ENCODE data around the gene CSKMT. TPM values are rescaled to one million over a fixed set of nuclear protein-coding genes. Genes with fewer than 3 reads are reported as not detected.
"Not testable (repeated sequence)": the region's sequence is repeated elsewhere in the genome, so short reads cannot be mapped to it uniquely, and the experiment has no call there.

The CSKMT gene
- total and polyA plus RNA-seq, 7 experiments from 2014 or later: 2.5 to 29.3 (median 15.8) TPM

- DNase-seq (peak in 1 of 9 donors; percentile 68), ATAC-seq (peak; percentile 61)
- no peaks in the 10 kb centered on the region for H3K9me3 ChIP-seq (ENCODE audit: control insufficient read depth in 2 of 3, low read length in 3 of 3)
- Mint-ChIP-seq H3K36me3 (peaks cover 4 to 29% (median 5%) of the 10 kb centered on the region in 5 donors), H3K27me3 (no peaks in the 10 kb centered on the region), H3K4me1 (peaks cover 16 to 67% (median 55%) of the 10 kb centered on the region in 7 donors), H3K4me3 (peak overlapping the region; percentile 94 to 100 (median 99)), H3K9me3 (no peaks in the 10 kb centered on the region), H3K27ac (peak overlapping the region; percentile 91 to 97 (median 96))
- H3K36me3 ChIP-seq (ENCODE audit: control insufficient read depth in 2 of 3, insufficient read depth in 3 of 3, low read length in 3 of 3): peaks cover 0 to 30% (median 0%) of the 10 kb centered on the region in 3 experiments
- H3K4me1 ChIP-seq (ENCODE audit: control insufficient read depth in 2 of 2, insufficient read depth in 2 of 2, low read length in 2 of 2): peaks cover 18 to 31% of the 10 kb centered on the region in 2 donors
- H3K27me3 ChIP-seq (ENCODE audit: control insufficient read depth in 2 of 2, insufficient read depth in 2 of 2, low read length in 2 of 2): no peaks in the 10 kb centered on the region
- peak overlapping the region; percentile 90 for H3K27ac ChIP-seq (ENCODE audit: low read depth, low read length)
- intact Hi-C loops (cut with micrococcal nuclease): loop anchor here (1.0 to 10.0 kb wide), 6 partner anchors 8 to 246 kb away; partner anchors contain the start of genes INTS5 (in 2 of the 2), UBXN1 (in 2 of the 2) and TUT1 (in 1 of the 2)
- peak overlapping the region; percentile 62 for H3K4me3 ChIP-seq (ENCODE audit: low read length)
- ChIA-PET CTCF (interaction anchor here (0.7 to 1.7 kb wide), 4 partner anchors 9 to 80 kb away, joined by 4 to 9 read pairs (median 4); partner anchors contain the start of gene TUT1), POLR2A (interaction anchor here (0.7 to 14.8 kb wide), 29 partner anchors 6 to 211 kb away, joined by 3 to 332 read pairs (median 8); partner anchors contain the start of genes B3GAT3, BSCL2, EEF1G and GANAB)
These were observed 6.1 kb downstream of the CSKMT start for GRCh38 chr11:62671236-62671607.

GRCh38 chr11:62671608-62672389, 6.7 kb downstream of the CSKMT start, which contains the start of the genes LBHD1 and UQCC3:
LBHD1 (minus strand) TSS chr11:62672267; CDS start chr11:62670031, 2,236 bp downstream.
UQCC3 (plus strand) TSS chr11:62671673; CDS start chr11:62671746, 73 bp downstream.
- peaks cover 13 to 62% (median 51%) of the 10 kb centered on the region in 7 donors for H3K4me1 Mint-ChIP-seq
- POLR2A ChIA-PET: interaction anchor here (0.7 to 14.8 kb wide), 35 partner anchors 6 to 210 kb away, joined by 3 to 332 read pairs (median 6); partner anchors contain the start of genes B3GAT3, BSCL2, EEF1G and GANAB
- ATAC-seq (peak; percentile 85), DNase-seq (peak; percentile 49 to 80 (median 73))
- peak within 1 kb of the TSS; percentile 91 to 97 (median 96) for H3K27ac Mint-ChIP-seq
- H3K9me3 Mint-ChIP-seq: no peaks in the 10 kb centered on the region
- no peaks in the 10 kb centered on the region for H3K27me3 Mint-ChIP-seq
- peak within 1 kb of the TSS; percentile 62 for H3K4me3 ChIP-seq (ENCODE audit: low read length)
- peaks cover 4 to 25% (median 5%) of the 10 kb centered on the region in 5 donors for H3K36me3 Mint-ChIP-seq
- no peaks in the 10 kb centered on the region for H3K9me3 ChIP-seq (ENCODE audit: control insufficient read depth in 2 of 3, low read length in 3 of 3)
- H3K4me3 Mint-ChIP-seq: peak within 1 kb of the TSS; percentile 94 to 100 (median 99)
- H3K4me1 ChIP-seq (ENCODE audit: control insufficient read depth in 2 of 2, insufficient read depth in 2 of 2, low read length in 2 of 2): peaks cover 12 to 25% of the 10 kb centered on the region in 2 donors
- intact Hi-C loops (cut with micrococcal nuclease): loop anchor here (1.0 to 10.0 kb wide), 7 partner anchors 8 to 247 kb away; partner anchors contain the start of genes INTS5 (in 2 of the 2), UBXN1 (in 2 of the 2) and TUT1 (in 1 of the 2)
- H3K27me3 ChIP-seq (ENCODE audit: control insufficient read depth in 2 of 2, insufficient read depth in 2 of 2, low read length in 2 of 2): no peaks in the 10 kb centered on the region
- H3K27ac ChIP-seq (ENCODE audit: low read depth, low read length): peak within 1 kb of the TSS; percentile 90
- CTCF ChIA-PET: interaction anchor here (0.6 to 1.7 kb wide), 5 partner anchors 9 to 247 kb away, joined by 4 to 9 read pairs (median 4); partner anchors contain the start of gene TUT1
- H3K36me3 ChIP-seq (ENCODE audit: control insufficient read depth in 2 of 3, insufficient read depth in 3 of 3, low read length in 3 of 3): peaks cover 0 to 36% (median 0%) of the 10 kb centered on the region in 3 experiments

DNA sequence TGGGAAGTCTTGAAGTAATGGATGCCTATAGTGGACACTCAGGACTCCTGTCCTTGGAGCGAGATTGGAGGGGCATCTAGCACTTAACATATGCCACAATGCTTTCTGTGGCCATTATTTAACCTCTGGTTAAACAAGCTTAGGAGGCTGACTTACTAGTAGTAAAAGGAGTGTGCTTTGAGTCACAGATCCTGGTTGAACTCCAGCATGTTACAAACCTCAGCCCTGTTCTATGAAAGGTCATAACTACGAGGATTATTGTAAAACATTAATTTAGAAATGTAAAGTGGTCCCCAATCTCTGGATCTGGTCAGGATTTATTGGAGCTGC, 8.0 kb downstream of the CSKMT start:
- Histone ChIP-seq H3K9me3 (ENCODE audit: control insufficient read depth in 2 of 3, low read length in 3 of 3) (no peaks in the 10 kb centered on the region), H3K36me3 (ENCODE audit: control insufficient read depth in 2 of 3, insufficient read depth in 3 of 3, low read length in 3 of 3) (peaks cover 0 to 42% (median 3%) of the 10 kb centered on the region in 3 experiments), H3K27me3 (ENCODE audit: control insufficient read depth in 2 of 2, insufficient read depth in 2 of 2, low read length in 2 of 2) (no peaks in the 10 kb centered on the region), H3K4me3 (ENCODE audit: low read length) (peak overlapping the region; percentile 2), H3K4me1 (ENCODE audit: control insufficient read depth in 2 of 2, insufficient read depth in 2 of 2, low read length in 2 of 2) (peaks cover 9 to 29% of the 10 kb centered on the region in 2 donors), H3K27ac (ENCODE audit: low read depth, low read length) (peak overlapping the region; percentile 90)
- DNase-seq (no peak), ATAC-seq (no peak)
- ChIA-PET CTCF (interaction anchor here (1.0 to 1.5 kb wide), 2 partner anchors 9 to 22 kb away, joined by 3 to 11 read pairs; partner anchors contain the start of genes C11orf98 and CSKMT), POLR2A (interaction anchor here (0.9 to 14.8 kb wide), 17 partner anchors 4 to 182 kb away, joined by 3 to 332 read pairs (median 4); partner anchors contain the start of genes BSCL2, C11orf98, CSKMT and GANAB)
- Mint-ChIP-seq H3K4me3 (peak overlapping the region; percentile 47 to 100 (median 99)), H3K36me3 (peaks cover 4 to 31% (median 10%) of the 10 kb centered on the region in 5 donors), H3K27ac (peak overlapping the region in 5 of 9 donors; percentile 22 to 97 (median 91)), H3K4me1 (peaks cover 26 to 68% (median 57%) of the 10 kb centered on the region in 7 donors), H3K9me3 (no peaks in the 10 kb centered on the region), H3K27me3 (no peaks in the 10 kb centered on the region)
- intact Hi-C loops (cut with micrococcal nuclease): loop anchor here in 1 of 2 donors (2.0 to 10.0 kb wide), 3 partner anchors 50 to 248 kb away; no protein-coding TSS in a partner anchor

GRCh38 chr11:62675415-62675814, 10.3 kb downstream of the CSKMT start:
- H3K27me3 ChIP-seq (ENCODE audit: control insufficient read depth in 2 of 2, insufficient read depth in 2 of 2, low read length in 2 of 2); H3K27ac ChIP-seq (ENCODE audit: low read depth, low read length); DNase-seq; CTCF ChIA-PET; H3K27me3 Mint-ChIP-seq; H3K9me3 ChIP-seq (ENCODE audit: control insufficient read depth in 2 of 3, low read length in 3 of 3); H3K9me3 Mint-ChIP-seq; H3K4me3 ChIP-seq (ENCODE audit: low read length); ATAC-seq: not testable (repeated sequence)
- H3K36me3 Mint-ChIP-seq: peaks cover 4 to 28% (median 10%) of the 10 kb centered on the region in 5 donors
- H3K36me3 ChIP-seq (ENCODE audit: control insufficient read depth in 2 of 3, insufficient read depth in 3 of 3, low read length in 3 of 3): peaks cover 0 to 46% (median 3%) of the 10 kb centered on the region in 3 experiments
- intact Hi-C loops (cut with micrococcal nuclease): loop anchor here in 1 of 2 donors (10.0 kb wide), 1 partner anchor 251 kb away; no protein-coding TSS in a partner anchor
- H3K27ac Mint-ChIP-seq: peak overlapping the region in 3 of 9 donors; percentile 23 to 62 (median 47)
- POLR2A ChIA-PET: interaction anchor here (0.6 to 14.8 kb wide), 8 partner anchors 7 to 85 kb away, joined by 3 to 332 read pairs (median 11); partner anchors contain the start of genes BSCL2, C11orf98, CSKMT and GANAB
- H3K4me1 Mint-ChIP-seq: peaks cover 29 to 67% (median 56%) of the 10 kb centered on the region in 7 donors
- peak overlapping the region in 1 of 10 donors; percentile 41 for H3K4me3 Mint-ChIP-seq
- H3K4me1 ChIP-seq (ENCODE audit: control insufficient read depth in 2 of 2, insufficient read depth in 2 of 2, low read length in 2 of 2): peaks cover 13 to 31% of the 10 kb centered on the region in 2 donors

GRCh38 chr11:62676698-62677097, 11.6 kb downstream of the CSKMT start:
- Mint-ChIP-seq H3K9me3 (no peaks in the 10 kb centered on the region), H3K36me3 (peaks cover 4 to 23% (median 10%) of the 10 kb centered on the region in 5 donors), H3K27ac (peak overlapping the region in 8 of 9 donors; percentile 51 to 98 (median 92)), H3K4me3 (peak overlapping the region in 9 of 10 donors; percentile 62 to 92 (median 90)), H3K27me3 (no peaks in the 10 kb centered on the region), H3K4me1 (peaks cover 28 to 61% (median 51%) of the 10 kb centered on the region in 7 donors)
- peaks cover 13 to 27% of the 10 kb centered on the region in 2 donors for H3K4me1 ChIP-seq (ENCODE audit: control insufficient read depth in 2 of 2, insufficient read depth in 2 of 2, low read length in 2 of 2)
- H3K36me3 ChIP-seq (ENCODE audit: control insufficient read depth in 2 of 3, insufficient read depth in 3 of 3, low read length in 3 of 3): peaks cover 0 to 41% (median 3%) of the 10 kb centered on the region in 3 experiments
- ATAC-seq (no peak), DNase-seq (no peak)
- ChIA-PET POLR2A (interaction anchor here (0.6 to 9.2 kb wide), 14 partner anchors 9 to 121 kb away, joined by 3 to 157 read pairs (median 4); partner anchors contain the start of genes BSCL2, C11orf98, CSKMT and GNG3), CTCF (interaction anchor here (0.6 to 1.2 kb wide), 2 partner anchors 204 to 358 kb away, joined by 3 to 4 read pairs; partner anchors contain the start of gene SLC3A2)
- H3K9me3 ChIP-seq (ENCODE audit: control insufficient read depth in 2 of 3, low read length in 3 of 3): no peaks in the 10 kb centered on the region
- intact Hi-C loops (cut with micrococcal nuclease): loop anchor here in 1 of 2 donors (10.0 kb wide), 1 partner anchor 252 kb away; no protein-coding TSS in a partner anchor
- peak overlapping the region; percentile 98 for H3K27ac ChIP-seq (ENCODE audit: low read depth, low read length)
- H3K4me3 ChIP-seq (ENCODE audit: low read length): no peak overlapping the region
- H3K27me3 ChIP-seq (ENCODE audit: control insufficient read depth in 2 of 2, insufficient read depth in 2 of 2, low read length in 2 of 2): no peaks in the 10 kb centered on the region
